Ectodermal cell (in vitro differentiated cells): ENCODE data around the gene RNF126.

Experiments used
- H3K27ac ChIP-seq: 2 replicates; pipeline ENCODE4 v1.7.0; 2013; ENCODE audit warnings: mild to moderate bottlenecking, low read depth, low read length; ENCODE audit not compliant: insufficient read depth, poor library complexity, severe bottlenecking
- H3K27me3 ChIP-seq: 2 replicates; pipeline ENCODE4 v1.7.0; 2013; ENCODE audit warnings: mild to moderate bottlenecking, low read length; ENCODE audit not compliant: insufficient read depth, control insufficient read depth, poor library complexity, severe bottlenecking
- H3K36me3 ChIP-seq: one replicate; pipeline ENCODE4 v1.7.0; 2013; ENCODE audit warnings: low read length; ENCODE audit not compliant: control insufficient read depth, insufficient read depth
- H3K4me1 ChIP-seq: one replicate; pipeline ENCODE4 v1.7.0; 2013; ENCODE audit warnings: low read length; ENCODE audit not compliant: control insufficient read depth, insufficient read depth
- H3K4me3 ChIP-seq: 2 replicates; pipeline ENCODE4 v1.7.0; 2013; ENCODE audit warnings: low read depth, low read length, control low read depth; ENCODE audit not compliant: insufficient read depth
- H3K9me3 ChIP-seq: 2 replicates; pipeline ENCODE4 v1.7.0; 2013; ENCODE audit warnings: mild to moderate bottlenecking, low read length, moderate library complexity; ENCODE audit not compliant: control insufficient read depth
- WGBS, 2 experiments: methylation state at CpG; one replicate each; pipeline ENCODE4 v1.1.7; 2013; ENCODE audit warnings: missing lambda C conversion rate in 2 of 2; 5-methylcytosine and 5-hydroxymethylcytosine counted together

RNF126 gene

DNA sequence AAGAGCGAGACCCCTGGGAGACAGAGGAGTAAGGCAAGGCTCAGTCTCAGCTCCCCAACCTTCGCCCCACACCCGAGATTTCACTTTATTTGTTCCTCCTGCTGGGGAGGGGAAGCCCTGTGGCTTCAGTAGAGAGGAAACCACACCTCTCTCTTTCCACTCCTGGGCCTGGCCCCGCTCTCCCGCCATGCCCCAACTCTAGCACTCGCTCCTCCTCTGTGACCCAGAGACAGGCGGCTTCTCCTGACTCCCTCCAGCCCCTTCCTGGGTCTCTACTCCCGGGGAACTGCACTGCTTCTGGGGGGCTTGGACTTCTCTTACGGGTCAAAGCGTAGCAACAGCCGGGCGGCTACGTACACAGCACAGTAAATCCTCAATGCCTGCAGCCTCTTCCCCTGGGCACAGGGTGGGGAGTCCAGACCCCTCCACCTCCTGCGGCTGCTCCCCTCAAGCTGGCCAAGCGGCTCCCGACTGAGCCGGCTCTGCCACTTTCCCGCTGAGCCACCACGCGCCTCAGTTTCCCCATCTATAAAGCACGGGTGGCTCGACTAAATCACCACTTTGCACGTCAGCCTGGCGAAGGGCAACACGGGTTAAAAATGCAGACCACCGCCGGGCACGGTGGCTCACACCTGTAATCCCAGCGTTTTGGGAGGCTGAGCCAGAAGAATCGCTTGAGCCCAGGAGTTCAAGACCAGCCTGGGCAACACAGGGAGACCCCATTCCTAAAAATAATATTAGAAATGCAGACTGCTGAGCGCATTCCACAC is 1.4 kb downstream of the RNF126 start:
- no peaks in the 10 kb centered on the region for H3K9me3 ChIP-seq
- no peaks in the 10 kb centered on the region for H3K27me3 ChIP-seq
- no peak overlapping the region for H3K27ac ChIP-seq
- peaks cover 19% of the 10 kb centered on the region for H3K4me1 ChIP-seq
- 50 to 55% methylated on average over 31 of the region's 31 CpGs for WGBS, 2 experiments
- H3K4me3 ChIP-seq = peak overlapping the region; percentile 81
- H3K36me3 ChIP-seq = no peaks in the 10 kb centered on the region

DNA sequence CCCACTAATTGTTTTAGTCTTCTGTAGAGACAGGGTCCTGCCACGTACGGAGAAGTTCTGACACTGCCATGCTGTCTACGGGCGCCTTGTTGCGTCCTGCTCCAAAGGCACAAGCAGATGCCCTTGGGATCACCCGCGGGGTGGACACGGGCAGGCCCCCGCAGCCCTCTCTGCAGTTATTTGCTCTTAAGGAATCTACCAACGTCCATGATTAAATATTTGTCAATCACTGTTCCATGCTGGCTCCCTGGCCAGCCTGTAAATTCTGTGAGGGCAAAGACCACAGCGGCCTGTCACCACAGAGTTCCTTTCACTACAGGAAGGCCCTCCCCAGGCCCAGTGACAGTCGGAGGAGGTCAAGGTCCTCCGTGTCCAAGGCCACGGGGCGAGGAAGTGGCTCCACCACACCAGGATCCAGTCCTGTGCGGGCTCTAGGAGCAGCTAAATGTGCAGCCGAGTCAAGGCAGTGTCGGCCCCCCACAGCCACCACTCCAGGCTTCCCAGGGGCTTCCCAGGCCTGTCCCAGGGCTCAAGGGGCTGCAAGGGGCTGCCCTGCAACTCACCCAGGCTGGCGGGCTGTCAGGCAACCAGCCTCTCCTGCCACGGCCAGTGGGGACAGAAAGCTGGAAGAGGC is 2.1 kb downstream of the RNF126 start:
- no peaks in the 10 kb centered on the region for H3K36me3 ChIP-seq
- H3K27ac ChIP-seq = no peak overlapping the region
- H3K4me3 ChIP-seq = peak overlapping the region; percentile 81
- 90 to 91% methylated on average over 20 of the region's 20 CpGs for WGBS, 2 experiments
- H3K27me3 ChIP-seq = no peaks in the 10 kb centered on the region
- H3K4me1 ChIP-seq = peaks cover 19% of the 10 kb centered on the region
- H3K9me3 ChIP-seq = no peaks in the 10 kb centered on the region

DNA sequence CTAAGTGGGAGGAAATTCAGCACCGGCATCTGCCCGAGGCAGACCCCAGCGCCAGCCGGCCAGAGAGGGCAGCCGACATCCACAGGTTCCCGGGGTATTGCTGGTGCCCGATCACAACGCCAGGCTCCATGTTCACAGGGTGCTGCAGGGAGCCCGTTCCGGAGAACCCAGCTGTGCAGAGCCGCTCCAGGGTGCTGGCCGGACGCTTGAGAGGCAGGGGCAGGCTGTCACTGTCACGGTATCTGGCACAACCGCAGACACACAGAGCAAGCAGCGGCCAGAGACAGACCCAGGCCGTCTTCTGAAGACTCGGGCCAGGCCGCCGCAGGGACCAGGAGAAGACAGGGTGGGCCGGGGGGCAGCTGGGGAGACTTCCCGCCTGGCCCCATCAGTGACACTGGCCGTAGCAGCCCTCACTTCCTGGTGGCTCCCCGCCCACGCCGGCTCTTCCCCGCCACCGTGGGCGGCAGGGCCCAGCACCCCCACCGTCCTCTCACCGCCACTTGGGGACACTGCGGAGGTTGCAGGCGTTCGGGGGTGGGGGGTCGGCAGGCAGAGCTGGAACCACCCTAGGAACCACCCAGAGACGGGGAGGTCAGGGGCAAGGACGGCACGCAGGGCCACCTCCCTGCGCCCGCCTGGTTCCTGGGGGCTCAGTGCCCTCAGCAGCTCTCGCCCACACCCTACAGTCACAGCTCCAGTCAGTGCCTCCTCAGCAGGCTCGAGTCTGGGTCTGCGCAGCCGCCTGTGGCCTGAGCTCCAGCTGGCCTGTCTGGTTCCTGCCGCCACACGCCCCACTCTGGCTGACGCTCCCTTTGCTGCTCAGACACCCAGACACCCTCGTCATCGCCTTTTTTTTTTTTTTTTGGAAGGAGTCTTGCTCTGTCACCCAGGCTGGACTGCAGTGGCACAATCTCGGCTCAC is 3.8 kb downstream of the RNF126 start:
- no peaks in the 10 kb centered on the region for H3K27me3 ChIP-seq
- no peaks in the 10 kb centered on the region for H3K9me3 ChIP-seq
- H3K36me3 ChIP-seq = no peaks in the 10 kb centered on the region
- 92 to 93% methylated on average over 50 of the region's 50 CpGs for WGBS, 2 experiments
- no peak overlapping the region for H3K27ac ChIP-seq
- no peak overlapping the region for H3K4me3 ChIP-seq
- H3K4me1 ChIP-seq = peaks cover 19% of the 10 kb centered on the region

DNA sequence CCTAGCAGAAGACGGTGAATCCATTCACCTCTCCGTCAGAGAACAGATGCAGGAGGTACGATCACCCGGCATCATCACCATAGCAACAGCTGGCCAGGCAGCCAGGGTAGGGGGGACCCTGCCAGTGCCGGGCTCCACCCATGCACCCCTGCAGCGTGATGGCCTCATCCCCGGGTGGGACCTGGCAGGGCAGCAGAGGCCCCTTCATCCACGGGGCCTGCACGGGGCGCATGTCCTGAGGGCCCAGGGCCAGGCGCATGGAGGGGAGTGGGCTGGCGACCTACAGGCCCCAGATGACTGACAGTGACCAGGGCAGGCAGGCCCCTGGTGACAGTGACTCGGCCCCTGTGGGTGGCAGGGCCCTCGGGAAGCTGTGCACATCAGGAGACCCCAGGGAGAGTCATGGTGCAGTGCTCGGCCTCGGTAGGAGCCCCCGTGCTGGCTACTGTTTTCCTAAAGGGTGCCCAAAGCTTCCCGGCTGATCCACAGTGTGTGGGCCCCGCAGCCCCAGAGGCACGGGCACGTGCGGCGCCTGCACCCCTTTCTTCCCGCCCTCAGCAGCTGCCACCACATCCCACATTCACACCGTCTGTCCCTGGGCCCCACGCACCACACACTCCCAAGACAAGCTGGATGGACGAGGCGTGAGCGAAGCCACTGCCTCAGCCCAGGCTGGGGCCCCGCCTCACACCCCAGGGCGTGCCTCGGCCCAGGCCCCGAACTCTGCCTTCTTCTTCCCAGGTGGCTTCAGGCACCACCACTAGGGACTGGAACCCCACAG is 4.8 kb downstream of the RNF126 start:
- no peak overlapping the region for H3K27ac ChIP-seq
- 94 to 95% methylated on average over 33 of the region's 33 CpGs for WGBS, 2 experiments
- no peak overlapping the region for H3K4me3 ChIP-seq
- no peaks in the 10 kb centered on the region for H3K27me3 ChIP-seq
- no peaks in the 10 kb centered on the region for H3K36me3 ChIP-seq
- H3K4me1 ChIP-seq = peaks cover 19% of the 10 kb centered on the region
- no peaks in the 10 kb centered on the region for H3K9me3 ChIP-seq

DNA sequence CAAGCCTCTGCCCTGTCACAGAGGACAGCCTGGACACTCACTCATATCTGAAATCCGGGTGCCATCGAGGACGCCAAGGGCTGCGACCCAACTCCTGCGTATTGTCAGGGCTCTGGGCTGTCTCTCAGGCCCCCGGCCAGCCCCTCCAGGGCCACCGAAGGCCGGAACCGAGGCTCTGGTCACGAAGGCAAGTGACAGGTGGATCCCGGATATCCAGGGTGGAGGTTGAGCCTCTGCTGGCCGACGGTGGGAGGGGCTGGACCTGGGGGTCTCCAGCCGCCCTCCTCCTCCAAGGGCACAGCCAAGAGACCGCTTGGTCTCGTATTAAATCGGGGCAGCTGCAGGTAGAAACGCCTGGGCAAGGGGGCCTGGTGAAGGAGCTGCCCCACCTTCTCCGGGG is 5.4 kb downstream of the RNF126 start:
- Histone ChIP-seq H3K4me1 (peaks cover 19% of the 10 kb centered on the region), H3K27ac (no peak overlapping the region), H3K36me3 (no peaks in the 10 kb centered on the region), H3K4me3 (no peak overlapping the region), H3K27me3 (no peaks in the 10 kb centered on the region), H3K9me3 (no peaks in the 10 kb centered on the region)
- 90 to 93% methylated on average over 19 of the region's 19 CpGs for WGBS, 2 experiments

DNA sequence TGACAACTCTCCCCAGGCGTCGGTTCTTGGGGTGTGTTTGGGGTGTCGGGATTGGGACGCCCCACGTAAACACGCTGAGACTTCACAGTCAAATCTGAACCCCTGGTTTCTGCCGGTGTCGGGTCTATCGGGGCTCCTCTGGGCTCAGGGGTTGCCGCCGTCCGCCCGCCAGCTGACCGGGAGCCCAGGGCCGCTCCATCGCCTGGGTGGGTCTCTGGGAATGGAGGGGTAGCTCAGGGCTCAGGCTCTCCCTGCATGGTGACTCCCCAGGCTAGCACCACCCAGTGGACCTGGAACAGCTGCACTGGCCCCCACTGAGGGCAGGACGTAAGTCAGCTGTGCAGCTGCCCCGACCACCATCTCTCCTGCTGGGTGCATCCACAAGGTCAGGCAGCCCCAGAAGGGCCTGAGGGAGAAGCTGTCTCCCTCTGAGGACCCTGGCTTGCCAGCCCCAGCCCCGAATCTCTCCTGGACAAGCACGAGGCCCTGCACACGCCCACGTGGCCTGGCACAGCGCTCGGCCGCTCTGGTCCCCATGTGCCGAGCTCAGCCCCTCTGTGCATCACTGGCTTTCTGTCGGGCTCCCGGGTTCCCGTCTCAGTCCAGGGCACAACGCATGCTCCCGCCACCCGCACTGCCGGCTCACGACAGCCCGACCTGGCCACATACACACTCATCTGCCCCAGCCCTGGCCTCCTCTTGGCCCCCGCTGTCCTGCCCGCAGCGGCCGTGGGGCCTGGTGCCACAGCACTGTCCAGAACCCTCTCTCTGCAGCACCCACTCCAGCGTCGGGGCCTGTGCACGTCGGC is 6.1 kb downstream of the RNF126 start:
- peaks cover 18% of the 10 kb centered on the region for H3K4me1 ChIP-seq
- no peak overlapping the region for H3K4me3 ChIP-seq
- WGBS, 2 experiments = 93 to 94% methylated on average over 43 of the region's 43 CpGs
- peaks cover 5% of the 10 kb centered on the region for H3K36me3 ChIP-seq
- H3K9me3 ChIP-seq = no peaks in the 10 kb centered on the region
- no peak overlapping the region for H3K27ac ChIP-seq
- no peaks in the 10 kb centered on the region for H3K27me3 ChIP-seq

DNA sequence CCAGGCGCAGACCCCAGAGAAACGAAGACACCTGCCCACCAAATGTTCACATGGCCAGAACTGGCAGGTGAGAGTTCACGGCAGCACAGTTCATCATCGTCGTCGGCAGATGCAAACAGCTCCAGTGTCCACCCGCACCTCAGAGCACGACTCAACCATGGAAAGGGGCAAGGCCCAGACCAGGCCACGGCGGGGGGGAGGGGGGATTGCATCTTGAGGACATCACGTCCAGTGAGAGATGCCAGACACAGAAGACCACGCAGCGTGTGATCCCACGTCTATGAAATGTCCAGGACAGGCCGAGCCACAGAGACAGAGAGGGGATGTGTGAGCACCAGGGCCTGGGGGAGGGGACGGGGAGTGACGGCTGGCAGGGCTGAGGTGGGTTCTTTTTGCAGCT is 7.3 kb downstream of the RNF126 start:
- H3K4me3 ChIP-seq = no peak overlapping the region
- peaks cover 5% of the 10 kb centered on the region for H3K4me1 ChIP-seq
- no peaks in the 10 kb centered on the region for H3K9me3 ChIP-seq
- peaks cover 15% of the 10 kb centered on the region for H3K36me3 ChIP-seq
- no peak overlapping the region for H3K27ac ChIP-seq
- WGBS, 2 experiments = 94 to 96% methylated on average over 17 of the region's 17 CpGs
- no peaks in the 10 kb centered on the region for H3K27me3 ChIP-seq

DNA sequence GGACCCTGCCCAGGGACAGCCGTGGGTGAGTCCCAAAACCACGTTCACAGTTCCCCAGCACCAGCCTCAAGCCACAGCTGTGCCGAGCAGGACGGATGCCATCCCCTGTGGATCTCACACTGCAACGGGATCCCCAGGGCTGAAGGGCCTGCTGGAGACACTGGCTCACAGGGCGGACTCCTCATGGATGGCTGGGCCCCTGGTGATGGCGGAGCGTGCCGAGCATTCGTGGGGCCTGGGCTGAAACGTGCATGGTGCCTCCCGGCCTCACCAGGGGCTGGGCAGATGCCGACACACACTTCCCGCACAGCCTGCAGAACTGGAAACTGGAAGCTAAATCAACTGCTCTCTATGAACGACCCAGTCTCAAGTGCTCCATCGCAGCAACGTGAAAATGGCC is 9.6 kb downstream of the RNF126 start:
- Histone ChIP-seq H3K4me1 (no peaks in the 10 kb centered on the region), H3K9me3 (no peaks in the 10 kb centered on the region), H3K36me3 (peaks cover 16% of the 10 kb centered on the region), H3K4me3 (no peak overlapping the region), H3K27ac (no peak overlapping the region), H3K27me3 (no peaks in the 10 kb centered on the region)
- WGBS, 2 experiments = 96 to 97% methylated on average over 17 of the region's 17 CpGs
